Measurements from ENCODE around the gene C11orf52.
"Not testable (repeated sequence)": the region's sequence is repeated elsewhere in the genome, so short reads cannot be mapped to it uniquely, and the experiment has no call there.

C11orf52 gene

DNA sequence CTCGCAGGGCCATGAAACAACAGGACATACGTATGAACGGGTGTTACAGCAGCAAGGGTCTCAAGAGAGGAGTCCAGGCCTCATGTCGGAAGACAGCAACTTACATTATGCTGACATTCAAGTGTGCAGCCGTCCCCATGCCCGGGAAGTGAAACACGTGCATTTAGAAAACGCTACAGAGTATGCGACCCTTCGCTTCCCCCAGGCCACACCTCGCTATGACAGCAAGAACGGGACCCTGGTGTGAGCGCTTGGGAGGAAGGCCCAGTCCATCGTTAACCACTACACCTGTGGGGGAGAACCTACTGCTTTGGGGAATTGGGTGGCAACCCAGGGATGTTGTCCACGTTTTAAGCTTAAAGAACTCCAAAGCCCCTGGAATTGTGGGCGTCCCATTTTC lies 7.2 kb downstream of the C11orf52 start:
- Histone ChIP-seq H3K9me3 (ENCODE audit: insufficient read depth, low read length) (no peaks in the 10 kb centered on the region), H3K27me3 (ENCODE audit: low read depth, low read length) (peaks cover 5% of the 10 kb centered on the region; the same call in 1 of the 2 replicates), H3K79me2 (ENCODE audit: low read length) (no peaks in the 10 kb centered on the region), H3K4me1 (ENCODE audit: low read length) (peaks cover 13% of the 10 kb centered on the region), H2AFZ (ENCODE audit: low read depth, low read length) (no peak overlapping the region), H3K27ac (ENCODE audit: low read length) (no peak overlapping the region), H4K20me1 (ENCODE audit: insufficient read depth, low read length) (no peaks in the 10 kb centered on the region), H3K4me2 (ENCODE audit: low read length) (peak overlapping the region; percentile 79), H3K9ac (ENCODE audit: low read length) (no peak overlapping the region; the same call in 1 of the 2 replicates), H3K36me3 (replicated peaks; ENCODE audit: low read depth, low read length) (no peaks in the 10 kb centered on the region), H3K4me3 (ENCODE audit: low read length) (peak overlapping the region; percentile 81)
- TF ChIP-seq CTCF (IDR thresholded peaks at IDR 0.05; ENCODE audit: low read depth, low read length): no peak

DNA sequence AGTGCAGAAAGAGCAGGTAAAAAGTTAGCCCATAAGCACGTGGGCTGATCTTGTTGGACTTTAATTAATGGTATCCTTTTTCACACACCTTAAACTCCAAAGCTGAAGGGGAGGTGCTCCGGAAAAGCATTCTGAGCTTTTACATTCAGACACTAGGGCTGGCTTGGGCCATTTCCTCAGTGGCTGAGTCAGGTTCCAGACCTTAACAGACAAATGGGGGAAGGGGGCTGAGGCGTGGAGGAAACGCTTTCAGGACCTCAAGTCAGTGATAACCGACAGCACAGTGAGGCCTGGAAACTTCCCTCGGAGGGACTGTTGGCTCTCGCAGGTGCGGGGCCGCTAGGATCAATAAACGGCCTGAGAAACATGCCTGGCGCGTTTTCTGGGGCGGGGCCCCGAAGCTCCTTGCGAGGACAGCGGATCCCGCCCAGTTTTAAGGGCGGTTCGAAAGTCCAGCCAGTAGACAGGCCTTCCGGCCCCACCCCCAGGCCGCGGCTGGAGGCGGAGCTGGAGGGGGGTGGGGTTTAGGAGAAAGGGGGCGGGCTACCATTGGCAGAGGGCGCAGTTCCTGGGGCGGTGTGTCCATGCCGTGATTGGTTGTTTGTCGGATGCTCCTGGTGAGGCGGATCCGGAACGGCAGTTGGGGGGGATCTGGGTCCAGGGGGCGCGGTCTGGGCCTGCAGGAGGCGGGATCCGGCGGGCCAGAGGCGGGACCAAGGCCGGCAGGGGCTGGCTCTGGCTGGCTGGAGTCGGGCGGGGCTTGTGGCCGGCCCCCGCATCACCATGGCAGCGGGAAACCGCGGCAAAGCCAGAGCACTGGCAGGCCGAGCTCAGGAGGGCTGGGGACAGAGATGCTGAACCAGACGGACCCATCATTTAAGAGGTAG lies 8.0 kb downstream of the C11orf52 start:
- H4K20me1 ChIP-seq (ENCODE audit: insufficient read depth, low read length): no peaks in the 10 kb centered on the region
- H3K4me2 ChIP-seq (ENCODE audit: low read length): peak overlapping the region; percentile 100
- no peaks in the 10 kb centered on the region for H3K36me3 ChIP-seq (replicated peaks; ENCODE audit: low read depth, low read length)
- no peaks in the 10 kb centered on the region for H3K9me3 ChIP-seq (ENCODE audit: insufficient read depth, low read length)
- H3K4me1 ChIP-seq (ENCODE audit: low read length): peaks cover 13% of the 10 kb centered on the region
- no peak for TF ChIP-seq CTCF (IDR thresholded peaks at IDR 0.05; ENCODE audit: low read depth, low read length)
- TF ChIP-seq EZH2phosphoT487 (IDR thresholded peaks at IDR 0.05; ENCODE audit: low read depth): no peak
- H3K9ac ChIP-seq (ENCODE audit: low read length): peak overlapping the region; percentile 72
- peak overlapping the region; percentile 94 for H3K4me3 ChIP-seq (ENCODE audit: low read length)
- peak overlapping the region; percentile 98 for H2AFZ ChIP-seq (ENCODE audit: low read depth, low read length)
- no peaks in the 10 kb centered on the region for H3K79me2 ChIP-seq (ENCODE audit: low read length)
- H3K27me3 ChIP-seq (ENCODE audit: low read depth, low read length): peaks cover 5% of the 10 kb centered on the region; the same call in 1 of the 2 replicates
- peak overlapping the region; percentile 33 for H3K27ac ChIP-seq (ENCODE audit: low read length)

DNA sequence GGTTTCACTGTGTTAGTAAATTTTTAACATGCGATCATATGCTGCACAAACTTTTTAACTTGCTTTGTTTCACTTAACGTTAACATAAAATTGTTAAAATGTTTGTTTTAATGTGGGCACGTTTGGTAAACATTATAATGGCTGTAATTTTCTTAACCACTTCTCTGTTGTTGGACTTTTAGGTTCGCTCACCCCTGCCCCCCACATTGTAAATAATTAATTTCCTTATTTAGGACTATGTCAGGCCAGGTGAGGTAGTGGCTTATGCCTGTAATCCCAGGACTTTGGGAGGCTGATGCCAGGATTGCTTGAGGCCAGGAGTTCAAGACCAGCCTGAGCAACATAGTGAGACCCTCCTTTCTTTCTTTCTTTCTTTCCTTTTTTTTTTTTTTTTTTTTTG lies 11.8 kb downstream of the C11orf52 start:
- Histone ChIP-seq H3K9me3 (ENCODE audit: insufficient read depth, low read length) (no peaks in the 10 kb centered on the region), H3K4me2 (ENCODE audit: low read length) (peak overlapping the region; percentile 10), H3K27me3 (ENCODE audit: low read depth, low read length) (no peaks in the 10 kb centered on the region), H3K79me2 (ENCODE audit: low read length) (no peaks in the 10 kb centered on the region), H3K27ac (ENCODE audit: low read length) (no peak overlapping the region), H2AFZ (ENCODE audit: low read depth, low read length) (no peak overlapping the region), H4K20me1 (ENCODE audit: insufficient read depth, low read length) (no peaks in the 10 kb centered on the region), H3K4me1 (ENCODE audit: low read length) (peaks cover 14% of the 10 kb centered on the region), H3K9ac (ENCODE audit: low read length) (no peak overlapping the region), H3K4me3 (ENCODE audit: low read length) (no peak overlapping the region), H3K36me3 (replicated peaks; ENCODE audit: low read depth, low read length) (no peaks in the 10 kb centered on the region)
- no peak for TF ChIP-seq CTCF (IDR thresholded peaks at IDR 0.05; ENCODE audit: low read depth, low read length)
- TF ChIP-seq EZH2phosphoT487 (IDR thresholded peaks at IDR 0.05; ENCODE audit: low read depth): no peak

DNA sequence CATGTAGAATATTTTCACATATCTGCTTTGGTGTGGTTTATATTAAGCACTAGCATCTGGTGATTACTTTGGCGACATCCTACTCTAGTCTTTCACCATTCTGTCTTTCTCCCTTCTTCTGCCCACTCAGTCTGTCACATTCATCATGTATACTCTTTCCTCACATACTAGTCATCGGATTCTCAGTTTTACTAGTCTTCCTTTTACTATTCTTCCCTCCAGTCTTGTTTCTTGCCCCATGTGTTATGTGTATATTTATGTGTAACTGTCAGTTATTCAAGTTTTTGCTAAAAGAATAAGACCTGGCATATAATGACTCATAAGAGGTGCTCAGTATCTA lies 13.9 kb downstream of the C11orf52 start:
- Histone ChIP-seq H3K9me3 (ENCODE audit: insufficient read depth, low read length) (no peaks in the 10 kb centered on the region), H3K9ac (ENCODE audit: low read length) (no peak overlapping the region), H2AFZ (ENCODE audit: low read depth, low read length) (no peak overlapping the region), H3K27ac (ENCODE audit: low read length) (no peak overlapping the region), H3K4me1 (ENCODE audit: low read length) (peaks cover 21% of the 10 kb centered on the region), H4K20me1 (ENCODE audit: insufficient read depth, low read length) (no peaks in the 10 kb centered on the region), H3K79me2 (ENCODE audit: low read length) (peaks cover 5% of the 10 kb centered on the region; the same call in 1 of the 2 replicates), H3K36me3 (replicated peaks; ENCODE audit: low read depth, low read length) (no peaks in the 10 kb centered on the region), H3K4me3 (ENCODE audit: low read length) (no peak overlapping the region), H3K27me3 (ENCODE audit: low read depth, low read length) (no peaks in the 10 kb centered on the region), H3K4me2 (ENCODE audit: low read length) (no peak overlapping the region)
- TF ChIP-seq CTCF (IDR thresholded peaks at IDR 0.05; ENCODE audit: low read depth, low read length) (no peak), EZH2phosphoT487 (IDR thresholded peaks at IDR 0.05; ENCODE audit: low read depth) (no peak)

DNA sequence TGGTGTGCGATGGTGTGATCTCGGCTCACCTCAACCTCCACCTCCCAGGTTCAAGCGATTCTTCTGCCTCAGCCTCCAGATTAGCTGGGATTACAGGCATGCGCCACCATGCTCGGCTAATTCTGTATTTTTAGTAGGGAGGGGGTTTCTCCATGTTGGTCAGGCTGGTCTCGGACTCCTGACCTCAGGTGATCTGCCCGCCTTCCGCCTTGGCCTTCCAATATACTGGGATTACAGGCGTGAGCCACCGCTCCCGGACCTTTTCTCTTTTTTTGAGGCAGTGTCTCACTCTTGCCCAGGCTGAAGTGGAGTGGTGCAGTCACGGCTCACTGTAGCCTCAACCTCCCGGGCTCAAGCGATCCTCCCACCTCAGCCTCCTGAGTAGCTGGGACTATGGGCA lies 14.5 kb downstream of the C11orf52 start:
- H3K27me3 ChIP-seq (ENCODE audit: low read depth, low read length); H3K36me3 ChIP-seq (replicated peaks; ENCODE audit: low read depth, low read length); H3K4me3 ChIP-seq (ENCODE audit: low read length); H4K20me1 ChIP-seq (ENCODE audit: insufficient read depth, low read length); H3K9me3 ChIP-seq (ENCODE audit: insufficient read depth, low read length); H3K27ac ChIP-seq (ENCODE audit: low read length); H2AFZ ChIP-seq (ENCODE audit: low read depth, low read length); H3K9ac ChIP-seq (ENCODE audit: low read length); H3K4me2 ChIP-seq (ENCODE audit: low read length): not testable (repeated sequence)
- peaks cover 27% of the 10 kb centered on the region for H3K4me1 ChIP-seq (ENCODE audit: low read length)
- peaks cover 10% of the 10 kb centered on the region; the same call in 1 of the 2 replicates for H3K79me2 ChIP-seq (ENCODE audit: low read length)
